Colonic mucosa (tissue), 4 donors: ENCODE data around the gene ITFG2. TPM values are rescaled to one million over a fixed set of nuclear protein-coding genes. Genes with fewer than 3 reads are reported as not detected.

Experiments used
- DNase-seq: peaks from one replicate; pipeline ENCODE4 v3.0.0-alpha.2; 2020
- H3K27ac ChIP-seq: fragments of 200-600 bp; one replicate; pipeline ENCODE4 v1.8.0; 2021
- H3K27me3 ChIP-seq: fragments of 200-600 bp; one replicate; pipeline ENCODE4 v1.8.0; 2021
- H3K36me3 ChIP-seq: fragments of 200-600 bp; one replicate; pipeline ENCODE4 v1.8.0; 2021
- H3K4me1 ChIP-seq: fragments of 200-600 bp; one replicate; pipeline ENCODE4 v1.8.0; 2021; ENCODE audit warnings: mild to moderate bottlenecking
- H3K4me3 ChIP-seq: fragments of 200-600 bp; one replicate; pipeline ENCODE4 v1.8.0; 2021
- H3K9ac ChIP-seq, 2 donors: one replicate each; pipeline ENCODE4 v1.7.0; 2013; ENCODE audit warnings: control low read depth in 2 of 2, low read depth in 2 of 2, low read length in 2 of 2
- H3K9me3 ChIP-seq: fragments of 200-600 bp; one replicate; pipeline ENCODE4 v1.8.0; 2021
- intact Hi-C: fragments of 100-400 bp; cut with DNase I; formaldehyde crosslinking; loops from one replicate; pipeline ENCODE4 v1.14.1; 2022
- total RNA-seq, 2 donors: library from RNA; stranded (reverse); fragmentation: NEBNext Ultra II Directional in 1 of 2; extraction: Animal tissue kit (Norgen Biotek cat#: 25700) in 1 of 2; gene quantifications; one replicate each; pipeline ENCODE4 v1.2.1, GENCODE V29; 2021
- TF ChIP-seq, protein P1 (sequence below): fragments of 200-600 bp; IDR thresholded peaks from one replicate; pipeline ENCODE4 v1.8.0; 2022; ENCODE audit warnings: antibody characterized with exemption, mild to moderate bottlenecking
- donor health status: healthy.
- donor health status: DM: no; HTN: no; CAD: no.
- donor health status: DM: no; HTN: no; CAD: no.

The ITFG2 gene
- total RNA-seq, 2 donors from 2014 or later: 19.4 to 34.8 TPM

GRCh38 chr12:2779281-2779680 lies 33.2 kb upstream of the ITFG2 start:
- no peak for DNase-seq
- H3K27me3 ChIP-seq: no peaks in the 10 kb centered on the region
- no peak overlapping the region for H3K27ac ChIP-seq
- intact Hi-C loops: no loop called here
- H3K4me1 ChIP-seq: peaks cover 6% of the 10 kb centered on the region
- H3K36me3 ChIP-seq: no peaks in the 10 kb centered on the region
- TF ChIP-seq, protein P1, sequence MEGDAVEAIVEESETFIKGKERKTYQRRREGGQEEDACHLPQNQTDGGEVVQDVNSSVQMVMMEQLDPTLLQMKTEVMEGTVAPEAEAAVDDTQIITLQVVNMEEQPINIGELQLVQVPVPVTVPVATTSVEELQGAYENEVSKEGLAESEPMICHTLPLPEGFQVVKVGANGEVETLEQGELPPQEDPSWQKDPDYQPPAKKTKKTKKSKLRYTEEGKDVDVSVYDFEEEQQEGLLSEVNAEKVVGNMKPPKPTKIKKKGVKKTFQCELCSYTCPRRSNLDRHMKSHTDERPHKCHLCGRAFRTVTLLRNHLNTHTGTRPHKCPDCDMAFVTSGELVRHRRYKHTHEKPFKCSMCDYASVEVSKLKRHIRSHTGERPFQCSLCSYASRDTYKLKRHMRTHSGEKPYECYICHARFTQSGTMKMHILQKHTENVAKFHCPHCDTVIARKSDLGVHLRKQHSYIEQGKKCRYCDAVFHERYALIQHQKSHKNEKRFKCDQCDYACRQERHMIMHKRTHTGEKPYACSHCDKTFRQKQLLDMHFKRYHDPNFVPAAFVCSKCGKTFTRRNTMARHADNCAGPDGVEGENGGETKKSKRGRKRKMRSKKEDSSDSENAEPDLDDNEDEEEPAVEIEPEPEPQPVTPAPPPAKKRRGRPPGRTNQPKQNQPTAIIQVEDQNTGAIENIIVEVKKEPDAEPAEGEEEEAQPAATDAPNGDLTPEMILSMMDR: no peak
- H3K9me3 ChIP-seq: no peaks in the 10 kb centered on the region
- no peak overlapping the region for H3K4me3 ChIP-seq
- no peak overlapping the region for H3K9ac ChIP-seq

DNA sequence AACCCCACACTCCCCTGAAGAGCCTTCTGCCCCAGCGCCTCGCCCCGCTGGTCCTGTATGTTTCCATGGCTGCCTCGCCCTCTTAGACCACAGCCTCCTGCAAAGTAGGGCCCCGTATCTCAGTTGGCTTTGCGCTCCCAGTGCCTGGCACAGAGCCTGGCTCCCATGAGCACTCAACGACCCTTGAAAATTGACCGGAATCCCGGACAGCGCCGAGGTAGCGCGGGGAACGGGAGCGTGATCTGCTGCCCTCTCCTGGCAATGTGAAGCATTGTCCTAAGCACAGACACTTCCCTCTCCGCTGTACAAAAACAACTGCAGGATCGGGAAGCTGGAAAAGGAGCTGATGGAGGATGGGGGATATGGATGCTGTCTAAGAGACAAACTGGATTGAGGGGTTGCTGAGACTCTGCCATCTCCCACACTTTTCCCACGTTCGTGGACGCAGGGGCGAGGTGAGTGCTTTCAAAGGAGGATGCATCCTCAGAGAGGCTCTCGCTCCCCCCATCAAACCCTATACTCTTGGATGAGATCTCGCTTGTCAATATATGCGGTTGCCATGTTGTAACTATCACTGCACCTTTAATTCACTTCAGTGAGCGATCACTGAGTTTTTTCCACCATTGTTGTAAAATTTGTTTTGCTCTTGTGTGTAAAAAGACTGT lies 28.4 kb upstream of the ITFG2 start:
- DNase-seq: peak; percentile 73
- H3K9me3 ChIP-seq: no peaks in the 10 kb centered on the region
- intact Hi-C loops: loop anchor here (2.0 to 10.0 kb wide), 2 partner anchors 43 to 99 kb away; no protein-coding TSS in a partner anchor
- H3K9ac ChIP-seq: no peak overlapping the region
- H3K4me3 ChIP-seq: no peak overlapping the region
- H3K36me3 ChIP-seq: no peaks in the 10 kb centered on the region
- TF ChIP-seq, protein P1: peak; percentile 83
- H3K4me1 ChIP-seq: peaks cover 7% of the 10 kb centered on the region
- H3K27me3 ChIP-seq: no peaks in the 10 kb centered on the region
- no peak overlapping the region for H3K27ac ChIP-seq

DNA sequence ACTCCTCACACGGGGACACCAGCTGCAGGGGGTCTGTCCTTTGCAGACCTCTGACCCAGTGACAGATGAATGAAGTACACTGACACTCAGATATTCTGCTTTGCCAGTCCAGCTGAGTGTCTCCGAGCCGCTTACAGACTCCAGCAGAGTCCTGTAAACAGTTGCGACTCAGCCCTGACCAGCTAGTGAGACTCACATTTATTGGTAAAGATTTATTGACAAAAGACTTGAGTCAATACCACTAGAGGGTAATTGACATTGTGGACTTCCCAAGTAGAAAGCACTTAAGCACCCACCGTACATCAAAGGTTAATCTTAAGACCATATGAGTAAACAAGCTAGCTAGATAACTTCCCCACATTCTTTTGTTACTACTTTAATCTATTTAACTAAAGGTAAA lies 27.5 kb upstream of the ITFG2 start:
- Histone ChIP-seq H3K9me3 (no peaks in the 10 kb centered on the region), H3K27ac (no peak overlapping the region), H3K4me3 (no peak overlapping the region), H3K27me3 (no peaks in the 10 kb centered on the region), H3K36me3 (no peaks in the 10 kb centered on the region), H3K9ac (no peak overlapping the region), H3K4me1 (peaks cover 7% of the 10 kb centered on the region)
- no peak for DNase-seq
- intact Hi-C loops: loop anchor here (2.0 to 10.0 kb wide), 2 partner anchors 44 to 100 kb away; no protein-coding TSS in a partner anchor
- TF ChIP-seq, protein P1: no peak

DNA sequence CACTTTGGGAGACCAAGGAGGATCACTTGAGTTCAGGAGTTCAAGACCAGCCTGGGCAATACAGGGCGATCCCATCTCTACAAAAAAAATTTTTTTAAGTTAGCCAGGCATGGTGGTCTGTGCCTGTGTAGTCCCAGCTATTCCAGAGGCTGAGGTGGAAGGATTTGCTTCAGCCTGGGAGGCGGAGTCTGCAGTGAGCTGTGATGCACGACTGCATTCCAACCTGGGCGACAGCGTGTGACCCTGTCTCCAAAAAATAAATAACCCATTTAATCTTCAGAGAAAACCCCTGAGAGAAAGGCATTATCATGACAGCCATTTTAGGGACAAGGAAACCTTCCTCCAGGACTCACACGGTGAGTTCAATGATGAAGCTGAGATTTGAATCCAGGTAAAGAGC lies 21.4 kb upstream of the ITFG2 start:
- Histone ChIP-seq H3K27me3 (no peaks in the 10 kb centered on the region), H3K4me3 (no peak overlapping the region), H3K36me3 (no peaks in the 10 kb centered on the region), H3K9me3 (no peaks in the 10 kb centered on the region), H3K27ac (no peak overlapping the region), H3K4me1 (no peaks in the 10 kb centered on the region), H3K9ac (no peak overlapping the region)
- intact Hi-C loops: no loop called here
- TF ChIP-seq, protein P1: no peak
- DNase-seq: no peak

- Histone ChIP-seq H3K27ac (no peak overlapping the region), H3K27me3 (no peaks in the 10 kb centered on the region), H3K4me1 (peaks cover 8% of the 10 kb centered on the region), H3K9ac (no peak overlapping the region), H3K4me3 (no peak overlapping the region), H3K9me3 (no peaks in the 10 kb centered on the region), H3K36me3 (no peaks in the 10 kb centered on the region)
- TF ChIP-seq, protein P1: no peak
- intact Hi-C loops: no loop called here
- no peak for DNase-seq
Observed at GRCh38 chr12:2792671-2793500, 19.6 kb upstream of the ITFG2 start.
